Large intestine (tissue), 3 donors: ENCODE data around the gene TGFA. TPM values are rescaled to one million over a fixed set of nuclear protein-coding genes. Genes with fewer than 3 reads are reported as not detected.

Experiments used
- DNase-seq, 2 donors: peaks; one replicate each; pipeline versions ENCODE4 v3.0.0 to v3.0.0-alpha.2; 2013
- H3K27ac ChIP-seq: one replicate; pipeline ENCODE4 v1.5.1; 2013; ENCODE audit warnings: low read length
- H3K27me3 ChIP-seq: 2 replicates; pipeline ENCODE4 v1.6.1; 2013; ENCODE audit warnings: low read length; ENCODE audit not compliant: control insufficient read depth, insufficient read depth
- H3K36me3 ChIP-seq: 2 replicates; pipeline ENCODE4 v1.6.1; 2013; ENCODE audit warnings: low read length; ENCODE audit not compliant: control insufficient read depth, insufficient read depth
- H3K4me1 ChIP-seq: one replicate; pipeline ENCODE4 v1.6.1; 2013; ENCODE audit warnings: low read length; ENCODE audit not compliant: control insufficient read depth, insufficient read depth
- H3K4me3 ChIP-seq: one replicate; pipeline ENCODE4 v1.5.1; 2013; ENCODE audit warnings: low read length
- H3K9me3 ChIP-seq: one replicate; pipeline ENCODE4 v1.6.1; 2013; ENCODE audit warnings: mild to moderate bottlenecking, low read depth, low read length, moderate library complexity; ENCODE audit not compliant: control insufficient read depth
- WGBS: methylation state at CpG from one replicate; pipeline ENCODE4 v1.1.5; 2013; ENCODE audit warnings: low lambda C conversion rate; ENCODE audit not compliant: insufficient coverage; 5-methylcytosine and 5-hydroxymethylcytosine counted together
- polyA plus RNA-seq: library from polyadenylated mRNA; unstranded; fragments of 120-200 nt; gene quantifications from one replicate; pipeline ENCODE4 v1.2.1, GENCODE V29; 2013

TGFA gene
- polyA plus RNA-seq, 1 donor: 8.4 TPM

GRCh38 chr2:70431716-70432347, 121.8 kb downstream of the TGFA start:
- no peaks in the 10 kb centered on the region for H3K36me3 ChIP-seq
- WGBS: 50% methylated on average over 2 of the region's 4 CpGs
- H3K27me3 ChIP-seq: peaks cover 3% of the 10 kb centered on the region
- H3K4me3 ChIP-seq: no peak overlapping the region
- no peak for DNase-seq
- H3K4me1 ChIP-seq: no peaks in the 10 kb centered on the region
- no peak overlapping the region for H3K27ac ChIP-seq
- H3K9me3 ChIP-seq: no peaks in the 10 kb centered on the region

GRCh38 chr2:70426341-70426740, 127.3 kb downstream of the TGFA start:
- Histone ChIP-seq H3K9me3 (no peaks in the 10 kb centered on the region), H3K27me3 (no peaks in the 10 kb centered on the region), H3K4me1 (no peaks in the 10 kb centered on the region), H3K36me3 (no peaks in the 10 kb centered on the region), H3K4me3 (no peak overlapping the region), H3K27ac (no peak overlapping the region)
- peak in 1 of 2 donors; percentile 7 for DNase-seq
- WGBS: no CpG with 5 or more reads among the region's 2 CpGs

- no peaks in the 10 kb centered on the region for H3K36me3 ChIP-seq
- peak; percentile 9 to 22 for DNase-seq
- H3K4me1 ChIP-seq: no peaks in the 10 kb centered on the region
- H3K9me3 ChIP-seq: no peaks in the 10 kb centered on the region
- no CpG with 5 or more reads among the region's 7 CpGs for WGBS
- H3K27ac ChIP-seq: no peak overlapping the region
- no peak overlapping the region for H3K4me3 ChIP-seq
- H3K27me3 ChIP-seq: no peaks in the 10 kb centered on the region
These were observed 127.8 kb downstream of the TGFA start for GRCh38 chr2:70425682-70426301.

- H3K27ac ChIP-seq: no peak overlapping the region
These were observed 132.9 kb downstream of the TGFA start for GRCh38 chr2:70420740-70421139.

GRCh38 chr2:70420143-70420542, 133.5 kb downstream of the TGFA start:
- Histone ChIP-seq H3K4me3 (no peak overlapping the region), H3K9me3 (no peaks in the 10 kb centered on the region), H3K27me3 (no peaks in the 10 kb centered on the region), H3K4me1 (no peaks in the 10 kb centered on the region), H3K36me3 (no peaks in the 10 kb centered on the region), H3K27ac (no peak overlapping the region)
- no CpG with 5 or more reads among the region's 4 CpGs for WGBS
- peak in 1 of 2 donors; percentile 3 for DNase-seq

More at GRCh38 chr2:70420740-70421139, 132.9 kb downstream of the TGFA start:
- DNase-seq: no peak
- H3K27me3 ChIP-seq: no peaks in the 10 kb centered on the region
- H3K9me3 ChIP-seq: no peaks in the 10 kb centered on the region
- H3K36me3 ChIP-seq: no peaks in the 10 kb centered on the region
- no CpG with 5 or more reads among the region's 8 CpGs for WGBS
- no peak overlapping the region for H3K4me3 ChIP-seq
- no peaks in the 10 kb centered on the region for H3K4me1 ChIP-seq

GRCh38 chr2:70418514-70418913, 135.1 kb downstream of the TGFA start:
- WGBS: 100% methylated on average over 1 of the region's 12 CpGs
- no peak for DNase-seq
- no peaks in the 10 kb centered on the region for H3K27me3 ChIP-seq
- H3K4me3 ChIP-seq: no peak overlapping the region
- no peaks in the 10 kb centered on the region for H3K9me3 ChIP-seq
- H3K4me1 ChIP-seq: no peaks in the 10 kb centered on the region
- H3K27ac ChIP-seq: no peak overlapping the region
- H3K36me3 ChIP-seq: no peaks in the 10 kb centered on the region

- peaks cover 12% of the 10 kb centered on the region for H3K4me1 ChIP-seq
- H3K27ac ChIP-seq: no peak overlapping the region
- 100% methylated on average over 1 of the region's 1 CpG for WGBS
- no peaks in the 10 kb centered on the region for H3K27me3 ChIP-seq
- H3K4me3 ChIP-seq: no peak overlapping the region
- H3K9me3 ChIP-seq: no peaks in the 10 kb centered on the region
- H3K36me3 ChIP-seq: no peaks in the 10 kb centered on the region
- DNase-seq: no peak
These were observed 136.6 kb downstream of the TGFA start for GRCh38 chr2:70417011-70417410.

- Histone ChIP-seq H3K9me3 (no peaks in the 10 kb centered on the region), H3K4me3 (no peak overlapping the region), H3K27ac (peak overlapping the region; percentile 92), H3K4me1 (peaks cover 23% of the 10 kb centered on the region), H3K27me3 (no peaks in the 10 kb centered on the region), H3K36me3 (no peaks in the 10 kb centered on the region)
- DNase-seq: peak; percentile 74 to 85
- no CpG with 5 or more reads among the region's 7 CpGs for WGBS
These were observed 141.1 kb downstream of the TGFA start for GRCh38 chr2:70412294-70413070.

GRCh38 chr2:70411483-70412125, 142.0 kb downstream of the TGFA start:
- no peaks in the 10 kb centered on the region for H3K9me3 ChIP-seq
- no peak overlapping the region for H3K4me3 ChIP-seq
- no CpG with 5 or more reads among the region's 6 CpGs for whole genome bisulfite sequencing
- no peaks in the 10 kb centered on the region for H3K36me3 ChIP-seq
- no peaks in the 10 kb centered on the region for H3K27me3 ChIP-seq
- peaks cover 23% of the 10 kb centered on the region for H3K4me1 ChIP-seq
- H3K27ac ChIP-seq: peak overlapping the region; percentile 92
- peak; percentile 66 to 76 for DNase-seq
